GF-D8 (cell line): ENCODE data around the gene PEAR1.
"Not testable (repeated sequence)": the region's sequence is repeated elsewhere in the genome, so short reads cannot be mapped to it uniquely, and the experiment has no call there.

Experiments used
- DNase-seq: peaks from one replicate; lab custom pipeline; 2025; lab: John Stamatoyannopoulos, UW

The PEAR1 gene

GRCh38 chr1:156923670-156924477 lies 30.4 kb downstream of the PEAR1 start:
- DNase-seq, result no peak

GRCh38 chr1:156924478-156925153 lies 31.1 kb downstream of the PEAR1 start:
- no peak for DNase-seq

- DNase-seq, result no peak
These were observed 31.9 kb downstream of the PEAR1 start for GRCh38 chr1:156925154-156926010.

GRCh38 chr1:156926175-156926574 lies 32.7 kb downstream of the PEAR1 start:
- peak; percentile 66 for DNase-seq

GRCh38 chr1:156926695-156927094 lies 33.2 kb downstream of the PEAR1 start:
- DNase-seq, result not testable (repeated sequence)

- DNase-seq, result no peak
These were observed 33.9 kb downstream of the PEAR1 start for GRCh38 chr1:156927215-156928042.

- no peak for DNase-seq
These were observed 34.6 kb downstream of the PEAR1 start for GRCh38 chr1:156928043-156928602.

GRCh38 chr1:156929596-156930238 lies 36.2 kb downstream of the PEAR1 start:
- no peak for DNase-seq

- DNase-seq, result no peak
These were observed 37.0 kb downstream of the PEAR1 start for GRCh38 chr1:156930483-156930882.

- no peak for DNase-seq
These were observed 37.9 kb downstream of the PEAR1 start for GRCh38 chr1:156931211-156931952.

GRCh38 chr1:156931974-156932710 lies 38.6 kb downstream of the PEAR1 start:
- no peak for DNase-seq

GRCh38 chr1:156933136-156933535 lies 39.6 kb downstream of the PEAR1 start:
- no peak for DNase-seq

GRCh38 chr1:156935505-156936128 lies 42.1 kb downstream of the PEAR1 start:
- no peak for DNase-seq

- DNase-seq, result no peak
These were observed 42.7 kb downstream of the PEAR1 start for GRCh38 chr1:156936191-156936590.

- no peak for DNase-seq
These were observed 43.3 kb downstream of the PEAR1 start for GRCh38 chr1:156936721-156937220.

- DNase-seq, result no peak
These were observed 44.4 kb downstream of the PEAR1 start for GRCh38 chr1:156937883-156938282.

- no peak for DNase-seq
These were observed 45.3 kb downstream of the PEAR1 start for GRCh38 chr1:156938813-156939212.

GRCh38 chr1:156939786-156940334 lies 46.3 kb downstream of the PEAR1 start:
- DNase-seq, result no peak
